Smooth muscle cell of the brain vasculature (primary cell): Measurements from ENCODE around the gene FAAH.

Source experiments
- DNase-seq: peaks from one replicate; pipeline ENCODE4 v3.0.0-alpha.2; 2012; ENCODE audit warnings: low read depth, low spot score

Gene FAAH

DNA sequence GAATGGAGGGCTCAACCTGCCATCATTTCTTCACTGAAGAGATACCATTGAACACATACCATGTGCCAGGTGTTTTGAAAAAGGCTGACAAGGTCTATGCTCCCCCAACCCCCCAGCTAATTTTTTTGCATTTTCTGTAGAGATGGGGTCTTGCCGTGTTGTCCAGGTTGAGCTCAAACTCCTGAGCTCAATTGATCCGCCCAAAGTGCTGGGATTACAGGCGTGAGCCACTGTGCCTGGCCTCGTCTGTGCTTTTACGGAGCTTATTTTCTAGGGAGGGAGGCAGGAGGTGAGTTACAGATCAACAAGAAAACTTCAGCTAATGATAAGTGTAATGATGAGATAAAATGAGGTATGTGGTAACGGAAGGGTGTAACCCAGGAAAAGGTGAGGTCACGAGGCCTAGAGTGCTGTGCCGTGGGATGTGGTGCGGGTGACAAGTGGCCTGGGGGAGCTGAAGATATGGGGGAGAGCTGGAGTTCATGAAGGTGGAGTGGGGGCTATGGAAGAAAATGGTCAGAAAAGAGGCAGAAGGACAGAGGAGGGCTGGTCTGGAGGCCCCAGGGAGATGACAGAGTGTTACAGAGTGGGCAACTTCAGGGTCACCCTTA is 28.2 kb downstream of the FAAH start:
- no peak for DNase-seq

DNA sequence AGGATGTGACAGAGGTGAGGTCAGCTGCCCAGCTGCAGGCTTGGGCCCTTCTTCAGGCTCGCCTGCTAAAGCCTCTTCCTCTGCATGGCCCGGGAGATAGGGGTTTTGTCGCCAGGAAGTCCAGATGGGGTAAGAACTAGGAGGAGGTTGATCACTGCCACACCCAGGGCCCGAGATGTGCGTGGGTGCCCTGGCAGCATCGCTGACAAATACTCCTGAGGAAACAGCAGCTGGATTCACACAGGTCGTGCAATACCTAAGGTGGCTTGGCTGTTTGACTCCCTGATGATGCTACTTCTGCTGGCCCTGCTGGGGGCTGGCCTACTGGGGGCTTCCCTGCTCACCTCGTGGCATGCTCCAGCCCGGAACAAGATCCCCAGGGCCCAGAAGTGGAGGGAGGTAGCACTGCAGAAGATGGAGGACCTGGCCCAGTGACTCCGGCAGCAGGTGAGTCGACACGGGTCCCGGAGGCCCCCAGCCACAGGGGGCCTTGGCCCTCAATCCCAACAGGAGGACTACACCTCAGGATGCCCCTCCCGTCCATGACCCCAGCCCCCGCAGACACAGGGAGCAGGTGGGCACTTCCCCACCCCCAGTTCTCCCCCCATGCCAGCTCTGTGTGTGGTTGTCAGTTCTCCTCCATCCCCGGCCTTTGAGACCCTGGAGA is 29.6 kb downstream of the FAAH start:
- no peak for DNase-seq

DNA sequence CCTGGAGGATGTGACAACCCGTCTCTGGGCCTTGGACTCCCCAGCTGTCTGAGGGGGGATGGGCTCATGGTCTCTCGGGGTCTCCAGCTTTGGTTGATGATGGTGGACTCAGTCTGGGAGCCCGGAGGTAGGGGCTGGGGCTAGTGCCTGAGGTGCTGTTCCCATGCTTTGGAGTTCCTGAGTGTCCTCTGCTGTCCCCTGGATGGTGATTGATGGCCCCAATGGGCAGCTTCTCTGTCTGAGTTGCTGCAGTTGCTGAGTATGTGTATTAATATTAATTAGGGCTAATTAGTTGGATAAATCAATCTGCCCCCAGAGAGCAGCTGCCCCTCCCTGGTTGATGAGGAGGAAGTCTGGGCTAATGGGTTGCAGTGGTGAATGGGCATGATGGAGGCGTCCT is 30.6 kb downstream of the FAAH start:
- DNase-seq: no peak

DNA sequence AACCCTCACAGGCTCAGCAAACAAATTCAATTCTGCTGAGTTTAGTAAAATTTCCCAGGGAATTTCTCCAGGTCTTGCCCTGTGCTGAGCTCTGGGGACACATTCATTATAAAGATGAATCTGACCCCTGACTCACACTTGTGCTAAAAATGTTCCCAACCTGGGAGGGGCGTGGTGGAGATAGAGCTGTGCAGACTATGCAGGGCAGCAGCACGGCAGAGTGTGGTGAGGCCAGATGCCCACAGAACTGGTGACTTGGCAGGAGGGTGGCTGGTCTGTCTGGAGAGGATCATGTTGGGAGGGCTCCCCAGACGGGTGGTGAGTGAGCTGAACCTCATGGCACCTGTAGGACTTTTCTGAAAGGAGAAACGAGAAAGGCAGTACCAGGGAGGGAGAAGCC is 31.6 kb downstream of the FAAH start:
- no peak for DNase-seq

DNA sequence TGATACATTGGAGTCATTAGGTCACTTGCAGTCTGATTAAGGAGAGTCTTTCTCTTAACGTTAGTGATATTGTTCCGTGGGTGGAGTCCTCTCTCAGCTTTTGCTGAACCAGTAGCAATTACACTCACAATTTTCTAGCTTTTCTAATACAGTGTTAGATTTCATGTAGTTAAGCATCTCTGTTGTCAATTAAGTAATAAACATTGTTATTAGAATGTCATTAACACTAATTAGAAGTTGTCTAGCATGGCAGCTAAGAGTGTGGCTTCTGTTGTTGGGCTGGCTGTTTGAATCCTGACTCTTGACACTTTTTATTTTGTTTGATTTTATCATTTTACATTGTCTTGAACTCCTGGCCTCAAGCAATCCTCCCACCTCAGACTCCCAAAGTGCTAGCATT is 33.4 kb downstream of the FAAH start:
- no peak for DNase-seq

DNA sequence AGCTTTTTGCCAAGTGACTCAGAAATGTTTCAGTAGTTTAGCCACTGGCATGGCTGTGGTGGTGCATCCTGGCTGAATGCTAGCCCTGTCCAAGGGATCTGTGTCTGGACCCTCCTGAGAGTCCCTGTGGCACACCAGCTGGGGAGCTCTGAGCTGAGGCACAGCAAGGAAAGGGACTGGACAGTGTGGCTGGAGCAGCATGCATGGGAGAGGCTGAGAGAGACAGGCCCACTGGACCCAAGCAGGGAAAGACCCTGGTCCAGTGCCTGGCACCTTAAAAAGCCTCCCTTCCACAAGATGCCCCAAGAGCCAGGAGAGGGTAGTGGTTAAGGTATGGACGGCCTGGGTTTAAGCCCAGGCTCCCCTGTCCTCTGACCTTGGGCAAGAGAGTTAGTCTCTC is 35.3 kb downstream of the FAAH start:
- DNase-seq: no peak

DNA sequence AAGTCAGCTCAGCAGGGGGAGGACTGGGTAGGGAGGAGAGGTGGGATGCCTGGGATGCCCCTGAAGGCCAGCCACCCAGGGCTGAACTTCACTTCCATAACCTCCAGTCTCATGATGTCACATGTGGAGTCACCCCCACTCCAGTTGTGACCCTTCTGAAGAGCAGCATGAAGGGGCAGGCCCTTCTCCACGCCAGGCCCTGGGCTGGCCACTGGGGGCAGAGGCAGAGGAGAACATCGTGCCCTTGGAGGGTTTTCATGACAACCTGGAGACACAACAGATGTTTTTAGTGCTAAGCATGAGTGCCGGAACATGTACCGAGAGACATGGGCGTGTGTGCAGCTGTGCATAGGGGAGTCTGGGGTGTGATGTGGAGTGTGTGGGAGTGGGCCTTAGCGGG is 37.6 kb downstream of the FAAH start:
- no peak for DNase-seq

DNA sequence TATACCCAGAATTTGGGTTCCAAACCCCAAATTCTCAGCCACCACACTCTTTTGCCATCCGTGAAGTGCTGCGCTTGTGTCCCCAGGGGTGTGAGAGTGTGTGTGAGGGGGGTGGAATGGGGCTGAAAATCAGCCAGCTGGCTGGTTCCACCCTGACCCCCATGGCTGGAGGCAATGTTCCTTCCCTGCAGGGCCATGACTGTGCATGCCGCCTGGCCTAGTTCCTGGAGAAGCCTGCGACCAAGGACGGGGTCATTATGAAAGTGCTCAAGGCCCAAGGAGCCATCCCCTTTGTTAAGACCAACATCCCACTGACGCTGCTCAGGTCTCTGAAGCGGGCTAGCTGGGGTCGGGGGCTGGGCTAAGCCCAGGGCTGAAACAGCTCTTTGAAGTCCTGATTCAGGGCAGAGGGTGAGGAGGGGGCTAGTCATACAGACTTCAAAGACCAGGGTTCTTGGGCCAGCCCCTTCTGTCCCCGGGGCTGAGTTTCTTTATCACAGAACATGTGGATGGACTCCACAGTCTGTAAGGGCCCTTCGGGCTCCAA is 38.7 kb downstream of the FAAH start:
- no peak for DNase-seq

DNA sequence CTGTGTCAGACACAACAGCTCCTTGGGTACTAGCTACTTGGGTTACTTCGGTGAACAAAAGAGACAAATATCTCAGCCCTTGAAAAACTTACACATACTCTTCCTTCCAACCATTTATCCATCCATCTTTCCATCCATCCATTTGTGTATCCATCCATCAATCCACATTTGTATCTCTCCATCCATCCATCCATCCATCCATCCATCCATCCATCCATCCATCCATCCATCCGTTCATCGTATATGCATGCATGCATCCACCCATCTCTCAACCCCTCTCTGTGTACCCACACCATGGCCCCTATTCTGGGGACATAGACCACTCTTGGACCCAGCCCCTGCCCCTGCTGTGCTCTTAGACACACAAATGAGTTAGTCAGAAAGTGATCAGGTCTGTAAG is 40.2 kb downstream of the FAAH start:
- no peak for DNase-seq

DNA sequence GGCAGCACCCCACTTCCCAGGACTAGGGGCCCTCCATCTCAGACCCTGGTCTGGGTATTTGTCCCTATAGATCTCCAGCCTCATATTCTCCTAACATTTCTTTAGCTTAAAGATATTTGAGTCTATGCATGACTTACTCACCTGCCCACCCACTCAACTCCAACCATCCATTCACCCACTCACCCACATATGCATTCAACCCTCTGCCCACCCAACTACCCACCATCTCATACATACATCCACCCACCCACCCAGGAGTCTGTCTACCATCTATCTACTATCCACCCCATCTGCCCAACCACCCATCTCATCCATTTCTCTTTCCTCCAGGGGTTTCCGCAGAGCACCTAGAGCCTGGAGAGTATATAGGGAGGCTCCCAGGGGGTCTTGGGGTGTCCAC is 42.7 kb downstream of the FAAH start:
- no peak for DNase-seq

DNA sequence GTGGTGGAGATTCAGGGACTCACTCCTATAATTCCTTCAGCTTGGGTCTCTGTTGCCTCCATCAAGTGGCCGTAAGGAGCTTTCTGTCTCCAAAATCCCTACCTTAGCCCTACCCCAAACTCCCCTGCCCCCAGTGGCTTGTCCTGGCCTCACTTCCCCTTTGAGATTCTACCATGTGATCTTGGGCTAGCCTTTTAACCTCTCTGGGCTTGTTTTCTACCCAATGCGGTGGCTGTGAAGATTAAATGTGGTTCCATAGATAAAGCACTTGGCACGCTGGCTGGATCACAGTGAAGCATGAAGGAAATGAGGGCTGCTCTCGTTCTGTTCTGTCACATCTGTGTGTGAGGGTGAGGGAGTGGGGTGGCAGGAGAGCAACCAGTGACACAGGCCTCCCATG is 43.6 kb downstream of the FAAH start:
- DNase-seq: no peak

DNA sequence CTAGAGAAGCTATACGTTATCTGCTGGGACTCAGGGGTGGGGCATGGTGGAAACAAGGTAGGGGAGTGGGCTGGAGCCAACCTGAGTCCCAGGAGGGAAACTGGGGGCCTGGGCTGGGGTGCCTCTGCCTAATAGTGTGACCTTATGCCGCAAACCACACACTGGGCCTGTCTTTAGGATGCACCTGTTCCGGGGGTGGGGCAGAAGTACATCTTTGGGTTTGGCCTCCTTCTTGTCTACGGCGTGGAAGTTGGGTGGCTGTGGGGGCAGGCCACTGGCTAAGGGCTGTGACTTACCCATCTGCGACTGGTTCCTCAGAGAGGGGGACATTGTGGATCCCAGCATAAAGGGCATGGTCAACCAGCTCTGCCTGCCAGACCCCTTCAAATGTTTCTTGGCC is 44.2 kb downstream of the FAAH start:
- DNase-seq: no peak

DNA sequence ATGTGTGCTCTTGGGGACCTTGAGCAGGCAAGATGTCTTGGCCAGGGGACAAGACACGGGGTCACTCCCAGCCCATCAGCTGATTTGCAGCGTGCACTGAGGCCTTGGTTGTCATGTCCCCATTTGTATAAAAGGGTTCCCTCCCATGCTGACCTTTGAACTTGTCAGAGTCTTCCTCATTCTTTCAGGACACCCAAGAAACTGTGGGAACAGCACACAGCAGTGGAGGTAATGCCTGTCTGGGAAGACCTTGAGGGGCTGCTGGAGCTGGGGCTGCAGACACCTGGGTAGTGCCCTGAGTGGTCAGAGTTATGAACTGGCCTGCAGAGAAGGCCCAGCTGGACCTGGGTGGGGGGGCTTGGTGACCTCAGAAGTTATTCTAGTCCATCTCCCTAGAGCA is 46.4 kb downstream of the FAAH start:
- DNase-seq: no peak

DNA sequence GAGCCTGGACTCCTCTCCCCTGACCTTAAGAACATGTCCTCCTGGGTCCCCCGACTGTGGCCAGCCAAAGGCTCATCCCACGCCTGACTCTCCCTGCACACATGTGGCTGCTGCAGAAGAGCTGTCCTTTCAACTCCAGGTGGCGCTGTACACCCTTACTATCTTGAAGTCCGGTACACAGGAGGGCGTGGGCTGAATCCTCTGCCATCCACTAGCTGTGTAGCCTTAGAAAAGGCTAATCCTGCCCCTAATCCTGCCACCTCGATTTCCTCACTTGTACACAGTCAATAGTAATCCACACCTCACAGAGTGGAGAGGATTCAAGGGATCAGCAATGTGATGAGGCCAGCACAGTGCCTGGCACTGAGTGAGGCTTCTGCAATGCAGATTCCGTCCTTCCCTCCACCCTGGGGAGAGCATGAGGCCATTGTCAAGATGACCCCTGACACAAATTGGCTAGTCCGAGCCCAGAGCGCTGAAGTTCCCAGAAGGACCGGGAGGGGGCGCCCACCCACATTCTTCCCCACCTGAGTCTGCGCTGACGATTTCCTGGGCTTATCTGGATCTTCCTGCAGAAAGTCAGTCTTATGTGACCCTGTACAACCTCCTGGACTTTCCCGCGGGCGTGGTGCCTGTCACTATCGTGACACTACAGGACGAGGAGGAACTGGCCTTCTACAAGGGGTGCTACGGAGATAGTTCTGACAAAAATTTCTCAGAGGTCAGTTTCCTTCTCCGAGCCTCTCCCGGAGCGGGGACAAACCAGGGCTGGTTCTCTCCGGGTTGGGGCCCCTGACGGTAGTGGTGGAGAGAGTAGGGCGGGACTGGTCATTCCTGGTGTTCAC is 48.4 kb downstream of the FAAH start:
- peak; percentile 36 for DNase-seq

DNA sequence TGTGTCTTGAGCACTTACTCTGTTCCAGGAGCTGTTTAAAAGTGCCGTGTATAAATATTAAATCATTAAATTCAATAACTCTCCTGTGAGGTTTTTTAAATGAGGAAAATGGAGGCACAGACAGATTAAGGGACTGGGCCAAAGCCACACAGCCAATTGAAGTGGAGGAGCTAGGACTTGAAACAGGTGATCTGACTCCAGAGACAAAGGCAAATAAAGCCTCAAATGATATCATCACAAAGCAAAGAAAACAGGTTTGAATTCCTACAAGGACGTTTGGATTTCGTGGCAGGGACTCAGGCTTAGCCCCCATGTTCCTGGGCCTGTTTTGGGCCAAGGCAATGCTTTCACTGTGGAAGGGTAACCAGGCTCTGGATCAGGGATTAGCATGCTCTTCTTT is 50.3 kb downstream of the FAAH start:
- DNase-seq: no peak

DNA sequence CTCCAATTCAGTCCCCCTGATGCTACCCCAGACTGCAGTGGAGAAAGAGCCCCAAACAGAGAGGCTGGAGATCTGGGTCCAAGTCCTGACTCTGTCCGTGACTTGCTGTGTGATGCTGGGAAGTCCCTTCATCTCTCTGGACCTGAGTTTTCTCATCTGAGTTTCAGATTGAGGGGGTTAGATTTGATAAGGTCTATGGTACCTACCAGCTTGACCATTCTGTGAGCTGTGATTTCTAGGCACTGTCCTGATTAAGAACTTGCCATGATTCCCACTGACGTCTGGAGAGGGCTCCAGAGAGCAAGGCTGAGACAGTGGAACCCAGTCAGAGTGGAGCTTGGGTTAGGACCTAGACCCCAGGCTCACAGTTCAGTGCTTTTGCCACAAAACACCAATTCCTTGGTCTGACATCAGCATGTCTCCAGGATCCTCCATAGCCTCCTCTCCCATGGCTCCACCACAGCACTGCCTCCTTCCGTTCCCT is 51.7 kb downstream of the FAAH start:
- no peak for DNase-seq

DNA sequence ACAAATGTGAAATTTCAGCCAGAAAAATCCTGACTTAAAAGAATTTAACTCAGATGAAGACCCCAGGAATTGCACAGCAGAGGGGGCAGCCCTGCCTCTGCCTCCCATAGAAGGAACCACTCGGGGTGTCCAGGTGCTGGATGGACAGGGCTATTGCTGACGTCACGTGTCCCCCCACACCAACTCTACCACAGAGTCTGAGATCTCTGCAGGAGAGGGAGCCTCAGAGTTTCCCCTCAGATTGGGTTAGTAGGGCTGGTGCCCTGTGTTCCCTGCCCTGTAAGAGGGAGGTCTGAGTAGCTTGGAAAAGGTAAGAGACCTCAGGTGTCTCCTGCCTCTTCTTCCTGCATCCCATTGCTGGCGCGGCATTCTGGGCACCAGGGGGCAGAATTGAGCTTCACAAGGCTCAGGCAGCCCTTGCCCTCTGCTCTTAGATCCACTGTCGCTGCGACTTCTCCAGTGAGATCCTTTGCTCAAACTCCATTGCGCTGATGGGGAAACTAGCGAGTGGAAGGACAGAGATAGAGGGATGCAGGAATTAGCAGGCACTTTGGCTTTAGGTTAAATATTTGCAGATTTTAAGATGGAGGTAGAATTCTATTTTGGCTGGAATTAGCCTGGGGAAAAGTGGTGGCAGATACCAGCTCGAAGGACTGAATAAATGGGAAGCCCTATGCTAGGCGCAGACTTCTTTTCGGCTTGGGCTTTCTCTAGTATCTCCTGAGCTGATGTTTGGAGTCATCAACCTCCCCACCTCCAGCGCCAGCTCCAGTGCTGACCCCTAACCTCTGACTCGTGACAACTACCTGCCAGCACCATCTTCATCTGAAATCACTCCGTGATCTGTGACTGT is 52.8 kb downstream of the FAAH start:
- DNase-seq: peak; percentile 28

DNA sequence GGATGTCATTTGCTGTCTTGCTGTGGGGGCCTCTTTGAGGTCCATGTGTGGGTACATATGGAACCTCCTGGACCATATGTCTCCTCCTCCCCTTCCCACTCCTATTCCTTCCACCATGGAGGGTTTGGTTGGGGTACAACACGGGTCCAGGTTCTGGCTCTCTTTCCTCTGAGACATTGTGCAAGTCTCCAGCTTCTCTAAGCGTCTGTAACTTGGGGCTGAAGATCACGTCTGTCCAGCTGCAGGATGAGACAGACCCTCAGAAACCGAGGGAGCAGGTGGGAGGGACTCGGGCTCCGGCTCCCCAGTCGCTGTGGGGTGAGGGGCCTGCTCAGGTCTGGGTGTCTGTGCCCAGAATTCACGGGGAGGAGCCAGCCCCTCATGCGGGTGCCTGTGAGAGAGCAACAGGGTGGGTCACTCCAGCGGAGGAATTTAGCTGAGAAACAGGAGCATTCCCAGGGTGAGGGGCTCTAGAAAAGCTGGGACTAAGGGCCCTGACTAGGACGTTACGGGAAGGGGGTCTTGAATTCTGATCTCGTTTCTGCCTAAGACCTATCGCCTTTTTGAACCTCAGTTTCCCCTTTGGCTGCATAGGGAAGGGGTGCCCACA is 53.5 kb downstream of the FAAH start:
- DNase-seq: no peak

DNA sequence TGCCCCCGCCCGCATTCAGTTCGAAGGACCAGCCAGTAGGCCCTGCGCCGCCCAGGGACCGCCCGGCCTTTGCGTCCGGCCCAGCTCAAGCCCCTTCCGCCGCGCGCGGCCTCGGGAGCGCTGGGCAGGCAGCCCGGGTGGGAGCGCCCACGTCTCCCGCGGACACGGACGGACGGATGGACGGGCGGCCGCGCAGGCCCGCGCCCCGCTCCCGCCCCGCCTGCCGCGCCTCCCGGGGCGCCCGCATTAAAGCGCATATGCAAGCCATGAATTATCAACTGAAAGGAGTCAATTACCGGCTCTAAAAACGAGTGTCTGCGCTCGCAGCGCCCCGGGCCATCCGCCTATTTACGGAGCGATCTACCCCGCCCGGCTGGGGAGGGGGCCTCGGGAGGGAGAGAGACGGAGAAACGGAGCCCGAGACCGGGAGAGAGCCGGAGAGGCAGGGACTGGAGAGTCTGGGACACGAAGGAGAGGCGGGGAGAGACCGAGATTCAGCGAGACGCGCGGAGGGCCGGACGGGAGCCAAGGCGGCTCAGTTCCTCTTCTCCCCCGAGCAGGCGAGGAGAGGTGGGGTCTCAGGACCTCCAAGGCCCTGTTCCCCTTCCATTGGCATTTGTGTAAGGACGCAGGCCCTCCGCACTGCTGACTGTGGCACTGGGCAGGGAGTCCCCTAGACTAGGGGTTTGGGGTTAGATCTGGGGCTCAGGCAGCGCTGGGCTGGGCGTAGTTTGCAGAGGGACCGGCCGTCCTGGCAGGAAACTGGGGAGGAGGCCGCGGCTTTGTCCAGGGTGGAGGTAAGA is 54.2 kb downstream of the FAAH start:
- DNase-seq: no peak
